ENCODE results near the gene NPAS2.
A peak's percentile ranks its signal among the peaks of the same experiment; 100 is the strongest.

The NPAS2 gene

DNA sequence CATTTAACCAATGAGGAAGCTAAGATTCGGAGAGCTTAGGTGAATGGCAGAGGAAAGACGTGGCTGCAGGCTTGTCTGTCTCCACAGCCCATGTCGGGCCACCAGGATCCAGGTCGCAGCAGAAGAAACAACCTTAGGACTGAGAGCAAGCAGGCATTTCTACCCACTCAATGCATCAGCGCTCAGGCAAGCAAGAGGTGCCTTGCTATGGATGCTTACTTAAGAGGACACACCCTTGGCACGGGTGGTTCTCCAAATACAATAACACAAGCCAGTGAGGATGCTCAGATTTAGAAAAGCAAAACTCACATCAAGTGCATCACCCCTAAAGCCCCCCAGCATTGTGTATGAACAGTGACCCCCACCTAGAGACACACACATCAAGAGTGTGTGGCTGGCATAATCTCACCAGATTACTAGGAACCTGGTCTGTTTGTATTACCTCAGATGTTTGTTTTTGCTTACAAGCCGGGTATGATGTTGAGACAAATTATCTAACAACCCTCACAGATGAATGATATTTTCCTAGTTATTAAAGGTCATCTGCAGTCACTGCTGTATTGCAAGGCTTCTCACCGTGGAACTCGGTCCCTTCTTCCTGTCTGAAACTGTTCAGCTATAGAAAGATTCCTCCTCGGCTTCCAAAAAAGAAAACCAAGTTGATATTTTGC lies 34.2 kb upstream of the NPAS2 start:
- TF ChIP-seq, protein P1, sequence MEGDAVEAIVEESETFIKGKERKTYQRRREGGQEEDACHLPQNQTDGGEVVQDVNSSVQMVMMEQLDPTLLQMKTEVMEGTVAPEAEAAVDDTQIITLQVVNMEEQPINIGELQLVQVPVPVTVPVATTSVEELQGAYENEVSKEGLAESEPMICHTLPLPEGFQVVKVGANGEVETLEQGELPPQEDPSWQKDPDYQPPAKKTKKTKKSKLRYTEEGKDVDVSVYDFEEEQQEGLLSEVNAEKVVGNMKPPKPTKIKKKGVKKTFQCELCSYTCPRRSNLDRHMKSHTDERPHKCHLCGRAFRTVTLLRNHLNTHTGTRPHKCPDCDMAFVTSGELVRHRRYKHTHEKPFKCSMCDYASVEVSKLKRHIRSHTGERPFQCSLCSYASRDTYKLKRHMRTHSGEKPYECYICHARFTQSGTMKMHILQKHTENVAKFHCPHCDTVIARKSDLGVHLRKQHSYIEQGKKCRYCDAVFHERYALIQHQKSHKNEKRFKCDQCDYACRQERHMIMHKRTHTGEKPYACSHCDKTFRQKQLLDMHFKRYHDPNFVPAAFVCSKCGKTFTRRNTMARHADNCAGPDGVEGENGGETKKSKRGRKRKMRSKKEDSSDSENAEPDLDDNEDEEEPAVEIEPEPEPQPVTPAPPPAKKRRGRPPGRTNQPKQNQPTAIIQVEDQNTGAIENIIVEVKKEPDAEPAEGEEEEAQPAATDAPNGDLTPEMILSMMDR (conservative IDR thresholded peaks at IDR 0.05; ENCODE audit: low read length), result no peak
- no peak overlapping the region for H3K4me3 ChIP-seq (ENCODE audit: low read length)
- no peak for DNase-seq (ENCODE audit: low read depth)

DNA sequence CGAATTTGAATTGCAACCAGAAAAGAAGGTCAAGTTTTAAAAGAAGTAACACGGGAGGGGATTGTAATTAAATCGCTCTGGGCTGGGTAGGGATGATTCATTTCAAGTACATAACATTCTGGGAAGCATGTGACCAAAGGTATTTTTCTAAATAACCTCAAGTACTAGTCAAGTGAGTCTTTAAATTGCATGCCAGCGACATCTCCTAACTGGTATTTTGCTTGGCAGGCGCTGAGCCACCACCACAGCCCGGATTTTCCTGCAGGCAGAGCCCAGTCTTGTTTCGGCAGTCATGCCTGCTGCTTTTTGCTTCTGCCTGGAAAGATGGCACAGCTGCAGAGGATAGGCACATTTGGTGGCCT lies 33.7 kb upstream of the NPAS2 start:
- TF ChIP-seq, protein P1 (conservative IDR thresholded peaks at IDR 0.05; ENCODE audit: low read length), result no peak
- peak; percentile 86 for DNase-seq (ENCODE audit: low read depth)
- H3K4me3 ChIP-seq (ENCODE audit: low read length), result no peak overlapping the region

DNA sequence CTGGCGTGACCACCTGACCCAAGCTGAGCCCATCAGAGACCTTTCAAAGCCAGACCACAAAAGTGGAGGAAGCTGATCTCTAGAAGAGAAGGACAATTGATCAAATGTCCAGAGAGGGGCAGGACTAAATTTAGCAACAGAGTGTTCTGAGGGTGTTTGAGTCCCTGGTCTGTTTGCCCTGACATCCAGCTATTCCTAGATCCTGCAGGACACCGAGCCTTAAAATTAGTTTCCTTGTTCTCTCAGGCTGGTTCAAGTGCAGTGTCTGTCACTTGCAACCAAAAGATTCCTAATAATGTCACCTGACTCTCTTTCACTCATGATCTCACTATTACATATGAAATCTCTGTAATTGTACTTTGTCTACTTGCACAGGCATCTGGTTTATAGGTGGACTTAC lies 33.0 kb upstream of the NPAS2 start:
- DNase-seq (ENCODE audit: low read depth), result no peak
- TF ChIP-seq, protein P1 (conservative IDR thresholded peaks at IDR 0.05; ENCODE audit: low read length), result no peak
- H3K4me3 ChIP-seq (ENCODE audit: low read length), result no peak overlapping the region

DNA sequence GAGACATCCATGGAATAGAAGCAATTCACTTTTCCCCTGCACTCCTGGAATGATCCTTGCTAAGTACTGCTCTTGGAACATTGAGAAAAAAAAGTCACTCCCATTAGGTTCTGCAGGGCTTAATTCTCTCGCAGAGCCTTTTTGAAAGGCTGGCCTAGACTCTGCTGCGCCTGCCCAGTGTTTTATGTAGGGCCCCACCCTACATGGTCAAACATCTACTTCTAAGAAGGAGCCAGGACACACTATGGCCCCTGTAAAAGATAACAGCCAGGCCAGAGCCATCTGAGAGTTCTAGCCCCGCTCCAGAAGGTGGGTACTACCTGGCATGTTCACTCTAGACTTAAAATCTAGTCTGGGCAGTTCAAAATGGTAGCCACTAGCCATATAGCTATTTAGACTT lies 30.6 kb upstream of the NPAS2 start:
- H3K4me3 ChIP-seq (ENCODE audit: low read length), result no peak overlapping the region
- no peak for DNase-seq (ENCODE audit: low read depth)
- TF ChIP-seq, protein P1 (conservative IDR thresholded peaks at IDR 0.05; ENCODE audit: low read length), result no peak

DNA sequence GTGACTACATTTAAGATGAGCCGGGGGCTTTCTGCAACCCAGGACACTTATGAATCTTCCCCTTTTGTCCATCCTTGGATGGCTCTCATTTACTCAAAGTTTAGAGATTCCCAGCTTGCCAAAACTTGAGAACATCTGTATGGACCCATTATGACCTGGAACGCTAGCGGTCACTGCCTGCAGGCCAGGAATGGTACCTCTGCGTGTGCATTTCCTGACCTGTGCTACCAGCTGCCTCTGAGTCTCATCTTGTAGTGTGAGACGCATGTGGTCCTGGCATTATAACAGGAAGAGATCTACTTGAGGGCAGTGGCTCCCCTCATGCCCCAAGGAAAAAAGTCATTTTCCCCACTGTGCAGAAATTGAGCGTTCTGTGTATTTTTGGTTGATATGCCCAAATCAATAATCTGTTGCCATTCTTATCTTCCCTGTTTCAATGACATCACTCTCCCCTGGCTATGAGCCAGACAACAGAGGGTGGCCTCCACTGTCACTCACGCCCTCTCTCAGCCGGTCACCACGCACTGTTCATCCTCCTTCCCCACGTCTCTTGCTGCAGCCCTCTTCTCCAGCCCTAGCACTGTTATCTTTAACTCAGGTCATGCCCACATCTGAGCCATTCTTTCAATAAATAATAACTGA lies 28.5 kb upstream of the NPAS2 start:
- no peak for DNase-seq (ENCODE audit: low read depth)
- no peak overlapping the region for H3K4me3 ChIP-seq (ENCODE audit: low read length)
- TF ChIP-seq, protein P1 (conservative IDR thresholded peaks at IDR 0.05; ENCODE audit: low read length), result no peak

DNA sequence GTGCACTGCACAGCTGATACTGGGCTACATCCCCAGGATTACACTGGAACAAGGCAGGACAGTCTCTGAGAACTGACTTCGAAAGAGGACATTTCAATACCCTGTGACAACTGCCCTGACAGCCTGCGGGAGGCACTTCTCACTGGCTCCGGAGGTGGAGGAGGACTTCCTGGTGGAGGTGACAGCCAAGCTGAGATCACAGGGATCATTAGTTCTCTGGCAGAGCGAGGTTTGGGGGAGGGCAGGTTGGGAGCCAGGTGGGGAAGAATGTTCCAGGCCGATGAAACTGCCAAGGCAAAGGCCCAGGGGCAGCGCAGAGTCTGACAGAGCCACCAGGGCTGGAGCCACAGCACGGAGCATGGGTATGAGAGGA lies 28.0 kb upstream of the NPAS2 start:
- no peak for DNase-seq (ENCODE audit: low read depth)
- TF ChIP-seq, protein P1 (conservative IDR thresholded peaks at IDR 0.05; ENCODE audit: low read length), result no peak
- H3K4me3 ChIP-seq (ENCODE audit: low read length), result no peak overlapping the region

DNA sequence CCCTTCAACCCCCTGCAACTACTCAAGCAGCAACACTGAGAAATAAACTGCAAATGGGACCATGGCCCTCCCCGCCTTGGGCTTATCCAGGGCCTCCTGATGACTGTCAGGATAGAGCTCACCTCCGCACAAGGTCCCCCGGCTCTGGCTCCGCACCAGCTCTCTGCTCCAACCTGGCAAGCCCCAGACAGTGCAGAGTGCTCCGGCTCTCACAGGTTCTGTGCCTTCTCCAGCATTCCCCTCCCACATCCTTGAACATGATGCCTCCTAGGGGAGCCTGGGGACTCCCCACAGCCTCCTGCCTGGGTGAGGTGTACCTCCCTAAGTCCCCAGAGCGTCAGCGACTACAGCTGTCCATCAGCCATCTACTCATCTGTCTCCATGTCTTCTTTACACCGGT lies 26.7 kb upstream of the NPAS2 start:
- no peak for DNase-seq (ENCODE audit: low read depth)
- TF ChIP-seq, protein P1 (conservative IDR thresholded peaks at IDR 0.05; ENCODE audit: low read length), result no peak

More for the DNA sequence above, 26.7 kb upstream of the NPAS2 start:
- no peak overlapping the region for H3K4me3 ChIP-seq (ENCODE audit: low read length)

All from AG10803 (cell line).